ENCODE results near the gene FIP1L1. TPM values are rescaled to one million over a fixed set of nuclear protein-coding genes. Genes with fewer than 3 reads are reported as not detected.

The FIP1L1 gene
- total and polyA plus RNA-seq, 2 of the 4 experiments (the other 2 are of a cell fraction) = 31.1 to 37.5 TPM

GRCh38 chr4:53427366-53427765 is 49.9 kb downstream of the FIP1L1 start:
- no TSS peak for BruUV-seq (replicated peaks)
- no peak overlapping the region for H2BK20ac ChIP-seq (ENCODE audit: low read depth, low read length)
- H3K9ac ChIP-seq (ENCODE audit: low read depth, low read length) = no peak overlapping the region
- no peak for DNase-seq
- H3K14ac ChIP-seq (replicated peaks; ENCODE audit: low read depth, low read length) = no peak overlapping the region
- no peak overlapping the region for H2BK120ac ChIP-seq (ENCODE audit: low read depth, low read length)
- no peak overlapping the region for H2AK9ac ChIP-seq (replicated peaks; ENCODE audit: low read depth, low read length, poor library complexity)
- H2AK5ac ChIP-seq (ENCODE audit: low read depth, low read length) = no peak overlapping the region
- no peak overlapping the region for H3K56ac ChIP-seq (ENCODE audit: extremely low read depth, insufficient read depth, low read length)
- no peak overlapping the region for H3K4ac ChIP-seq (ENCODE audit: low read depth, low read length)
- H3K18ac ChIP-seq (ENCODE audit: low read depth, low read length) = no peak overlapping the region
- H3K79me1 ChIP-seq (ENCODE audit: low read depth in 1 of 2, low read length in 2 of 2) = peaks cover 10 to 31% of the 10 kb centered on the region in 2 experiments; a peak in 3 of 4 replicates
- no peak overlapping the region for H4K5ac ChIP-seq (ENCODE audit: low read depth, low read length)
- no peak overlapping the region for H2AFZ ChIP-seq (replicated peaks; ENCODE audit: low read length, poor library complexity)
- H3K23ac ChIP-seq (ENCODE audit: low read depth, low read length) = no peak overlapping the region
- TF ChIP-seq BHLHE40 (IDR thresholded peaks at IDR 0.05; ENCODE audit: low read depth, low read length) = no peak
- H3K27ac ChIP-seq (ENCODE audit: insufficient read depth, low read length) = no peak overlapping the region
- intact Hi-C loops (cut with micrococcal nuclease) = no loop called here
- no peaks in the 10 kb centered on the region for H4K20me1 ChIP-seq (ENCODE audit: insufficient read depth, low read length)
- H4K8ac ChIP-seq (ENCODE audit: low read depth in 2 of 2, low read length in 2 of 2) = no peak overlapping the region
- ChIA-PET POLR2A (ENCODE audit: unreplicated experiment) (no interaction called here), CTCF (no interaction called here)
- dilution Hi-C loops (cut with HindIII; ENCODE audit: low sequenced_read_pairs, unreplicated experiment) = no loop called here
- no peak overlapping the region for H2BK5ac ChIP-seq (ENCODE audit: low read depth, low read length, poor library complexity, severe bottlenecking)
- ATAC-seq (ENCODE audit: low read depth) = no peak
- H3K4me1 ChIP-seq (ENCODE audit: control insufficient read depth, insufficient read depth, low read length) = no peaks in the 10 kb centered on the region; the same call in 1 of the 2 replicates
- no peak overlapping the region for H4K91ac ChIP-seq (ENCODE audit: insufficient read depth, low read depth, low read length)
- no peak overlapping the region for H3K4me2 ChIP-seq (ENCODE audit: low read depth, low read length)
- peaks cover 21% of the 10 kb centered on the region for H3K36me3 ChIP-seq (ENCODE audit: control insufficient read depth, insufficient read depth, low read length)
- no peaks in the 10 kb centered on the region for H3K9me3 ChIP-seq (ENCODE audit: control insufficient read depth, insufficient read depth, low read length)
- no peak overlapping the region for H2BK15ac ChIP-seq (ENCODE audit: low read depth, low read length)
- H3K4me3 ChIP-seq (ENCODE audit: insufficient read depth, low read depth, low read length) = no peak overlapping the region
- in situ Hi-C loops (cut with MboI; ENCODE audit: low sequenced_read_pairs) = no loop called here
- H3K9me1 ChIP-seq (ENCODE audit: insufficient read depth, low read length) = peaks cover 3% of the 10 kb centered on the region; the same call in 1 of the 2 replicates
- no peaks in the 10 kb centered on the region for H3K27me3 ChIP-seq (ENCODE audit: control insufficient read depth, insufficient read depth, low read length)
